Activated naive CD8-positive, alpha-beta T cell treated with anti-CD3 and anti-CD28 coated beads, Interleukin-2, amount 50 U/mL, for 24 hours (primary cell): Measurements from ENCODE around the gene DHX32.
"Not testable (repeated sequence)": the region's sequence is repeated elsewhere in the genome, so short reads cannot be mapped to it uniquely, and the experiment has no call there.

Experiments used
- ATAC-seq: fragments of 150-1000 bp; cut with Tn5 transposase; one replicate; pipeline ENCODE4 v1.10.0; 2021
- DNase-seq: peaks from one replicate; pipeline ENCODE4 v3.0.0; 2021
- H3K27ac Mint-ChIP-seq: one replicate; pipeline ENCODE4 v1.8.0; 2021; ENCODE audit warnings: mild to moderate bottlenecking, mixed read lengths
- H3K27me3 Mint-ChIP-seq: one replicate; pipeline ENCODE4 v1.8.0; 2021; ENCODE audit warnings: mixed read lengths
- H3K36me3 Mint-ChIP-seq: one replicate; pipeline ENCODE4 v1.8.0; 2021; ENCODE audit warnings: low read depth, mixed read lengths
- H3K4me1 Mint-ChIP-seq: one replicate; pipeline ENCODE4 v1.8.0; 2021; ENCODE audit warnings: mixed read lengths
- H3K4me3 Mint-ChIP-seq: one replicate; pipeline ENCODE4 v1.8.0; 2021; ENCODE audit warnings: mild to moderate bottlenecking, moderate library complexity, mixed read lengths
- H3K9me3 Mint-ChIP-seq: one replicate; pipeline ENCODE4 v1.8.0; 2021; ENCODE audit warnings: mixed read lengths

Gene DHX32

GRCh38 chr10:125907598-125907997, 26.5 kb upstream of the DHX32 start:
- H3K27me3 Mint-ChIP-seq, H3K9me3 Mint-ChIP-seq, H3K4me3 Mint-ChIP-seq, H3K4me1 Mint-ChIP-seq, H3K36me3 Mint-ChIP-seq, ATAC-seq, DNase-seq, H3K27ac Mint-ChIP-seq: not testable (repeated sequence)

DNA sequence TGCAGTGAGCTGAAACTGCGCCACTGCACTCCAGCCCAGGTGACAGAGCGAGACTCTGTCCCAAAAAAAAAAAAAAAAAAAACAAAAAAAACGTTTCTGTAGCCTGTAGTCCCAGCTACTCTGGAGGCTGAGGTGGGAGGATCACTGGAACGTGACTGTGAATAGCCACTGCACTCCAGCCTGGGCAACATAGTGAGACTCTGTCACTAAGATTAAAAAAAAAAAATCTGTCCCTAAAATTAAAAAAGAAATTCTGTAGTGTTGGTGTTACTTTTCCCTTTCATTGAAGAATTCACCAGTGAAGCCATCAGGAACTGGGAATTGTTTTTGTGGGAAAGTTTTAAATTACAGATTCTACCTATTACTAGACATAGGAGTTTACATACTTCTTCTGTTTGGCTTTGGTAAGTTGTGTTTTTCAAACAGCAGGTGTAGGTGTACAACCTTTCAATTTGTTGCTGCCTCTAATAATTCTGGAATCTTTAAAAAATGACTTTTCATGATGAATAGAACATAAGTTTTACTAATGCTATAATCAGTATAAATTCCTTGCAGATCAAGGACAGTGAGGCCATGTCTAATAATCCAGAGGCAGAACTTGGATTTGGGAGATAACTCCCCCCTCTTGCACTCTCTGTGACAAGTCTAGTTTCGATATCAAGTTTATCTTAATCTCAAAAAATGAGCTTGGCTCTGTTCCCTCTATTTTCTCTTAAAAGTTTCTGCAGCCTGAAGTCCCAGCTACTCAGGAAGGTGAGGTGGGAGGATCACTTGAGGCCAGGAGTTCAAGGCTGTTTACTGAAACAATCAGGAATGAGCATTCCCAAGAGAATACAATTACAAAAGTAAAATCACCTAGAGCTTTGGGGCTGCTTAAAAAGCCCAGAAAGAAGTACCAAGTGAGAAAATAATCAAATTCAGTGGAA, 24.2 kb upstream of the DHX32 start:
- not testable (repeated sequence) for H3K27ac Mint-ChIP-seq, H3K4me1 Mint-ChIP-seq, ATAC-seq, H3K36me3 Mint-ChIP-seq, H3K27me3 Mint-ChIP-seq, H3K9me3 Mint-ChIP-seq, H3K4me3 Mint-ChIP-seq, DNase-seq

DNA sequence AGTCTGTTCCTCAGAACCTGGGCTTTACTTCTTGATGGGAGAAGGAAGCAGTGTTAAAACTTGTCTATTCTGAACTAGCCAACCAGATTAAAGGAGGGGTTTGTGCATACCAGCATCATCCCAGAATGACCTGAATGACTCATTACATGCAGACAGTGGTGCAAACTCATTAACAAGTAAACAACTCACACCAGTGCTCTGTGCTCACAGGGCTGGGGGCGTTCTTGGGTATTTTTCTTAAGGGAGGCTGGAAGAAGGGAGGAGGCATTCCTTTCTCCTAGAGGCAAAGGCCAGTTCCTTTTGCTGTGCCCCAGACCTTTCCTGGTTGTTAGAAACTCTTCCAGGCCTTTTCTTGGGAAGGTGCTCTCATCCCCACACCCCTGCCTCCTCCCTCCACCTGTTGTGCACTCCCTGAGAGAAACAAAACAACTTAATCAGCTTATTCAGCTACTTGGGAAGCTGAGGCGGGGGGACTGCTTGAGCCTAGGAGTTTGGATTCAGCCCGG, 22.1 kb upstream of the DHX32 start:
- DNase-seq, H3K4me3 Mint-ChIP-seq, ATAC-seq, H3K27me3 Mint-ChIP-seq, H3K9me3 Mint-ChIP-seq, H3K4me1 Mint-ChIP-seq, H3K36me3 Mint-ChIP-seq, H3K27ac Mint-ChIP-seq: not testable (repeated sequence)

- H3K27me3 Mint-ChIP-seq, ATAC-seq, H3K4me3 Mint-ChIP-seq: not testable (repeated sequence)
These were observed 19.9 kb upstream of the DHX32 start for GRCh38 chr10:125900963-125901362.

GRCh38 chr10:125897317-125897716, 16.2 kb upstream of the DHX32 start:
- Mint-ChIP-seq H3K4me3 (peak overlapping the region; percentile 84), H3K27ac (peak overlapping the region; percentile 24), H3K4me1 (peaks cover 23% of the 10 kb centered on the region)
- H3K9me3 Mint-ChIP-seq, DNase-seq, H3K27me3 Mint-ChIP-seq, ATAC-seq, H3K36me3 Mint-ChIP-seq: not testable (repeated sequence)

More at GRCh38 chr10:125900963-125901362, 19.9 kb upstream of the DHX32 start:
- not testable (repeated sequence) for H3K36me3 Mint-ChIP-seq, H3K4me1 Mint-ChIP-seq, DNase-seq, H3K9me3 Mint-ChIP-seq, H3K27ac Mint-ChIP-seq

GRCh38 chr10:125896088-125896934, 15.2 kb upstream of the DHX32 start, which contains the start of gene FANK1:
Gene FANK1, plus strand, starts transcription at chr10:125896564. Its CDS starts 79 bp downstream, at chr10:125896643.
- H3K9me3 Mint-ChIP-seq, H3K27me3 Mint-ChIP-seq, H3K36me3 Mint-ChIP-seq: not testable (repeated sequence)
- peak; percentile 83 for DNase-seq
- peak within 1 kb of the TSS; percentile 84 for H3K4me3 Mint-ChIP-seq
- peak; percentile 80 for ATAC-seq
- peak within 1 kb of the TSS; percentile 92 for H3K27ac Mint-ChIP-seq
- H3K4me1 Mint-ChIP-seq = peaks cover 23% of the 10 kb centered on the region

DNA sequence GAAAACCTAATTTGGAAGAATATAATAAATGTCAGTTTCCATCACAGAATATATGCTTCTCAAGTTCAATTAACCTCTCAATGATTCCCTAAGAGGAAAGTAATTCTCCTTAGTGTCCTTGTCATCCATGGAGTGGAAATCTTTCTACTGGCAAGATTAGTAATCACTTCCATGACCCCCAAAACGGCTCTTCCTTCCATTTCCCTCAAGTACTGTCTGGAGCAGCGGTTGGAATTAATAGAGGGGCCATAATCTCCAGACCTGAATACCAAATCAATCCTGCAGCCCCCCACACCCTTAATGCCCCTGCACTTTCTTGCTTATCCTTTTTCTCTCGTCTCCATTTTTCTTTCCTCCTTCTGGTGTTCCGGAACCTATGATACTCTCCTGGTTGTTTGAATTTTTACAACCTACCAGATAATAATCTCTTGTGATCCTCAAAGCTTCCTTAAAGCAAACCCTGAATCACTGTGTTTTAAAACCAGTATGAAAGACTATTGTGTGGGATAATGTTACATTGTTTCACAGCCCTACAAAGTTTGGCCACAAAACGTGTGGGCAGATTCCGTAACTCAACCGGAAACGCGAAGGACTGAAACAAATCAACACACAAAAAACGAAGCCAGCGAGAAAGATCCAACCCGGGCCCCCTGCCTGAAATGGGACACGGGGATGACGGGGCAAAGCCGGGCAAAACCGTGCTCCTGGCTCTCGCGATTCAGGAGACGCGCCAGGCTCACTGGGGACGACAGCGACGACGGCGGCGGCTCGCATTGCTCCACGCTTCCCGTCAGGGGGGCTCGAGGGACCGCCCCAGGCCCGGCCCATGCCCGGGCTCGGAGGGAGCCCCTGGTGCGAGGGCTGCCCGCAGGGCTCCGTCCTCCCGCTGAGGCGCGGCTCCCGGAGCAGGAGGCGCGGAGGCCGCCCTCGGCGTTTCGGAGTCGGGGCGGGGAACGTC, 14.3 kb upstream of the DHX32 start:
- not testable (repeated sequence) for H3K9me3 Mint-ChIP-seq, H3K27me3 Mint-ChIP-seq, H3K36me3 Mint-ChIP-seq
- DNase-seq (peak; percentile 61), ATAC-seq (peak; percentile 73)
- H3K4me3 Mint-ChIP-seq = peak overlapping the region; percentile 83
- peak overlapping the region; percentile 92 for H3K27ac Mint-ChIP-seq
- H3K4me1 Mint-ChIP-seq = peaks cover 23% of the 10 kb centered on the region

- not testable (repeated sequence) for H3K36me3 Mint-ChIP-seq, H3K27ac Mint-ChIP-seq, H3K9me3 Mint-ChIP-seq, DNase-seq, H3K4me3 Mint-ChIP-seq, ATAC-seq, H3K27me3 Mint-ChIP-seq
- H3K4me1 Mint-ChIP-seq = peaks cover 23% of the 10 kb centered on the region
These were observed 13.1 kb upstream of the DHX32 start for GRCh38 chr10:125894176-125894575.

DNA sequence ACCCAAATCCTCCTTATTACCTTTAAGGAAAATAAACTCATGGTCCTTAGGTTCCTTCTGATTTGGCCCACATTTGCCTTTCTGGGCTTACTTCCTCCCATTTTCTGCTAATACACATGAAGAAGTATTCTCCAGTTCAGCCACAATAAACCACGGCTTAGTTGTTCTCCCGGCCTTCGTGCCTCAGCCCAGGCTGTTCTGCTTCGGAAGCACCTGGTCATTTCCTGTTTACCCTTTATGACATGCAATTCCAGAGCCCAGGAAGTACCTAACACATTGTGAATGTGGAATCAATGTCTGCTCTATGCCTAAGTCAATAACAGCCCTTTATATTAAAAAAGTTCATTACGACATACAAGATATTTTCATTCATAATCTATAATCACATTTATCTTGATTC, 11.3 kb upstream of the DHX32 start:
- H3K4me1 Mint-ChIP-seq = peaks cover 21% of the 10 kb centered on the region
- H3K36me3 Mint-ChIP-seq, H3K9me3 Mint-ChIP-seq, H3K27me3 Mint-ChIP-seq, H3K4me3 Mint-ChIP-seq, DNase-seq, H3K27ac Mint-ChIP-seq, ATAC-seq: not testable (repeated sequence)

DNA sequence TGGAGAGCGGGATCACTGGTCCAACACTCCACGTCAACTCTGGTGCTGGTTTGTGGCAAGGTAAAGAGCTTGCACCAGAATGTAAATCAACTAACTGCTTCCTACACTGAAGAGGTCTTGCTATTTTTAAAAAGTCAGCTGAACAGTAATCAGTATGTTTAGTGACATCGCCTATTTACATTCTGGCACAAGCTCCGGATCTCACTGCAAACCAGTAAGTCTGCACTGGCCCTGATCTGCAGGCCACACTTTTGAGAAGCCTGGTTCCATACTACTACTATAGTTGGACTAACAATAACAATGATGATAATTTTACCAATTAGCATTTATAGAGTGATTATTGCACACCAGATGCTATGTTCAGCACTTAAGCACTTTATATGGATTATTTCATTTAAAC, 8.3 kb upstream of the DHX32 start:
- H3K36me3 Mint-ChIP-seq, ATAC-seq, DNase-seq: not testable (repeated sequence)

DNA sequence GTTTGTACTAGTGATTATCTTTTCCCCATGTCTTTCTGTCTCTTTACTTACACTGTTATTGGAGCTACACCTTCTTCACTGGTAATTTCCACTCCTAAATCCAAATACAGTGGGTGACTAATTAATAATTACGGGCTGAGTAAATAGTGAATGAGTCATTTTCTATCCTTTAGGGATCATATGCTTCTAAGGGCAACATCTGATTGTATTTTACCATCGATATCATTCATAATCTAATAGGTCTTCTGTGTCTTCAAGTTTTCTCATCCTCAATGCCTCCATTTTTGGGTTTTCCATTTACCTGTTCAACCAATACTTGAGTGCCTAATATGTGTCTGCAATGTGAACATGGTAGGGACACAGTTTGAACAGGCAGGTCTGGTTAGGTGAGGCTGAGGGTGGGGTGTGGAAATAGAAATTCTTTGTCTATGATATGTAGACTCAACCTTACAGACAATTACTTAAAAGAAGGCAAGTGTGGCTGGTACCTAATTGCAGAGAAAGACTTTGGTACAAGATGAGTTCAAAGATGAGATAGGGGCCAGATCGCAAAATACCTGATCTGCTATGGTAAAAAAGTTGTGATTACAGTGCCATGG, 5.9 kb upstream of the DHX32 start:
- Mint-ChIP-seq H3K27me3 (no peaks in the 10 kb centered on the region), H3K9me3 (no peaks in the 10 kb centered on the region), H3K4me3 (no peak overlapping the region), H3K4me1 (no peaks in the 10 kb centered on the region), H3K36me3 (no peaks in the 10 kb centered on the region), H3K27ac (no peak overlapping the region)
- DNase-seq (no peak), ATAC-seq (no peak)

More for the DNA sequence above, 8.3 kb upstream of the DHX32 start:
- H3K9me3 Mint-ChIP-seq, H3K27me3 Mint-ChIP-seq, H3K27ac Mint-ChIP-seq, H3K4me3 Mint-ChIP-seq, H3K4me1 Mint-ChIP-seq: not testable (repeated sequence)

GRCh38 chr10:125883211-125883610, 2.1 kb upstream of the DHX32 start:
- no peak overlapping the region for H3K27ac Mint-ChIP-seq
- DNase-seq (no peak), ATAC-seq (no peak)
- H3K4me1 Mint-ChIP-seq = no peaks in the 10 kb centered on the region
- peaks cover 14% of the 10 kb centered on the region for H3K36me3 Mint-ChIP-seq
- H3K4me3 Mint-ChIP-seq = no peak overlapping the region
- no peaks in the 10 kb centered on the region for H3K9me3 Mint-ChIP-seq
- no peaks in the 10 kb centered on the region for H3K27me3 Mint-ChIP-seq

DNA sequence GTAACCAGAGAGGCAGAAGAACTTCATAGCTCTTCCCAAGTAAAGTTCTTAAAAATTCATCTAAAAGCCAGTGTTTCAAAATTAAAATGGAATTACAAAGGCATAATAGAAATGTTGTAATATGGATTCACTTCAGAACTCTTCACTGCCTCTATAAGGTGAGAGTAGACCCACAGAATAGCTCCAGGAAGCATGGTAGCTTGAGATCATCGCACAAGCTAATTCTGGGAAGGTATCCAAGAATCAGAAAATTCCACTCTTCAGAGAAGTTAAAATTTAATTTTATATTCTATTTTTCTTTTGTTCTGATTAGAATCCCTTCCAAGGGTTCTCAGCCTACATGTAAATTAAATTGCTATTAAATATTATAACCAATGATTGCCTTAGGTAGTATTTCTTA, 1.5 kb upstream of the DHX32 start:
- H3K27me3 Mint-ChIP-seq = no peaks in the 10 kb centered on the region
- no peak overlapping the region for H3K4me3 Mint-ChIP-seq
- no peak for DNase-seq
- H3K4me1 Mint-ChIP-seq = no peaks in the 10 kb centered on the region
- no peak overlapping the region for H3K27ac Mint-ChIP-seq
- no peak for ATAC-seq
- no peaks in the 10 kb centered on the region for H3K9me3 Mint-ChIP-seq
- peaks cover 20% of the 10 kb centered on the region for H3K36me3 Mint-ChIP-seq
